Trophoblast cell (in vitro differentiated cells and primary cell): ENCODE data around the gene LMCD1.

Experiments
- DNase-seq, 2 donors: peaks; one replicate each; pipeline ENCODE4 v3.0.0-alpha.2; 2016
- H2AFZ ChIP-seq: 2 replicates; pipeline ENCODE4 v1.6.1; 2013; ENCODE audit warnings: low read length, moderate library complexity, mild to moderate bottlenecking; ENCODE audit not compliant: insufficient read depth, poor library complexity
- H2AK5ac ChIP-seq: 2 replicates; pipeline ENCODE4 v1.6.1; 2013; ENCODE audit warnings: mild to moderate bottlenecking, low read length
- H2BK120ac ChIP-seq: 2 replicates; pipeline ENCODE4 v1.6.1; 2013; ENCODE audit warnings: low read length, mild to moderate bottlenecking, moderate library complexity; ENCODE audit not compliant: insufficient read depth, poor library complexity
- H2BK12ac ChIP-seq: 2 replicates; pipeline ENCODE4 v1.6.1; 2013; ENCODE audit warnings: mild to moderate bottlenecking, low read length, moderate library complexity
- H2BK5ac ChIP-seq: 2 replicates; pipeline ENCODE4 v1.6.1; 2013; ENCODE audit warnings: low read length, low read depth, moderate library complexity, mild to moderate bottlenecking; ENCODE audit not compliant: poor library complexity
- H3K14ac ChIP-seq: 2 replicates; pipeline ENCODE4 v1.6.1; 2013; ENCODE audit warnings: mild to moderate bottlenecking, low read length
- H3K18ac ChIP-seq: 2 replicates; pipeline ENCODE4 v1.6.1; 2013; ENCODE audit warnings: mild to moderate bottlenecking, low read length
- H3K23ac ChIP-seq: 2 replicates; pipeline ENCODE4 v1.6.1; 2013; ENCODE audit warnings: low read length
- H3K27ac ChIP-seq: 2 replicates; pipeline ENCODE4 v1.5.1; 2013; ENCODE audit warnings: low read depth, mild to moderate bottlenecking, inconsistent platforms, low read length, moderate library complexity
- H3K27me3 ChIP-seq: 2 replicates; pipeline ENCODE4 v1.6.1; 2013; ENCODE audit warnings: inconsistent platforms, mild to moderate bottlenecking, low read length, moderate library complexity; ENCODE audit not compliant: insufficient read depth
- H3K36me3 ChIP-seq, 2 experiments: 1 replicate in 1 of 2; 2 replicates in 1 of 2; pipeline ENCODE4 v1.6.1; 2013; ENCODE audit warnings: low read length in 2 of 2, mild to moderate bottlenecking in 2 of 2, moderate library complexity in 1 of 2; ENCODE audit not compliant: insufficient read depth in 2 of 2, control insufficient read depth in 1 of 2
- H3K4ac ChIP-seq: 2 replicates; pipeline ENCODE4 v1.6.1; 2013; ENCODE audit warnings: low read depth, mild to moderate bottlenecking, low read length, moderate library complexity
- H3K4me1 ChIP-seq, 2 experiments: 1 replicate in 1 of 2; 2 replicates in 1 of 2; pipeline ENCODE4 v1.6.1; 2013; ENCODE audit warnings: low read length in 2 of 2, mild to moderate bottlenecking in 2 of 2, moderate library complexity in 1 of 2; ENCODE audit not compliant: insufficient read depth in 2 of 2, control insufficient read depth in 1 of 2
- H3K4me2 ChIP-seq: 2 replicates; pipeline ENCODE4 v1.6.1; 2013; ENCODE audit warnings: inconsistent platforms, mild to moderate bottlenecking, low read length, moderate library complexity
- H3K4me3 ChIP-seq: 2 replicates; pipeline ENCODE4 v1.5.1; 2013; ENCODE audit warnings: mild to moderate bottlenecking, low read depth, low read length, inconsistent platforms
- H3K79me1 ChIP-seq: one replicate; pipeline ENCODE4 v1.6.1; 2013; ENCODE audit warnings: low read length
- H3K79me2 ChIP-seq: 2 replicates; pipeline ENCODE4 v1.6.1; 2013; ENCODE audit warnings: low read length, mild to moderate bottlenecking; ENCODE audit not compliant: control insufficient read depth, insufficient read depth, poor library complexity
- H3K9ac ChIP-seq: 2 replicates; pipeline ENCODE4 v1.6.1; 2013; ENCODE audit warnings: mild to moderate bottlenecking, low read length
- H3K9me3 ChIP-seq: 2 replicates; pipeline ENCODE4 v1.6.1; 2013; ENCODE audit warnings: low read depth, mild to moderate bottlenecking, control low read depth, inconsistent platforms, low read length; ENCODE audit not compliant: insufficient read depth
- H4K12ac ChIP-seq: 2 replicates; pipeline ENCODE4 v1.6.1; 2013; ENCODE audit warnings: low read depth, mild to moderate bottlenecking, low read length, moderate library complexity
- H4K8ac ChIP-seq: 2 replicates; pipeline ENCODE4 v1.6.1; 2013; ENCODE audit warnings: low read depth, mild to moderate bottlenecking, low read length, moderate library complexity
- H4K91ac ChIP-seq: one replicate; pipeline ENCODE4 v1.6.1; 2013; ENCODE audit warnings: low read depth, mild to moderate bottlenecking, low read length, moderate library complexity
- WGBS: extraction: QIAGEN DNeasy Blood & Tissue Kit; methylation state at CpG from one replicate; pipeline ENCODE4 v1.1.7; 2013; ENCODE audit warnings: missing lambda C conversion rate; ENCODE audit not compliant: insufficient read length, insufficient coverage; ENCODE audit errors: extremely low coverage; 5-methylcytosine and 5-hydroxymethylcytosine counted together

The LMCD1 gene

DNA sequence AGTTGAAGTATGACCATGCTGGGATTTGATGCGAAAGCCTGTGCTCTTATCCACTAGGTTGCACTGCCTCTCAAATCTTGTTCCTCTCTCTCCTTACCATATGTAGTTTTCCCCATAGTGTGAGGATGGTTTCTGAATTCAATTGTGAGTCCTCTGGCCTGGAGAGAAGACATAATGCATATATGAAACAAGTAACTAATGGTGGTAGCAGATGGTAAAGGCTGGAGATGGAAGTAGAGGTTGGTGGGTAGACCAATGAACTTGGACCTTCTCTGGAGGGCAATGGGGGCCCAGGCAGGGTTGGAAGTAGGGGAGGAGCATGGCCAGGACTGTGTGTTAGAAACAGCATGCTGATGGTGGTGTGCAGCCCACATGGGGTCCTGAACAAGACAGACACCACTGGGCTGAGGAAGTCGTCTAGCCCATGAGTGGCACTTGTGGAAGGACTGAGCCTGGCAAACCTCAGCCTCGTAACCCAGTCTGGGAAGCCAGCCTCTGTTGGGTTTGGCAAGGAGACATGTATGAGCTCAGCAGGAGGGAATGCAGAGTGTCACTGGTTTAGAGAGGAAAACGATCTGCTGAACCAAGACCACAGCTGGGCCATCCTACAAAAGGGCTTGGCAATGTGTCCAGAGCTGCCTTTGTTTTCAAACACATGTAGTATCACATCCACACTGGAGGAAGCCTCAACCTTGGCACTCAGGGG, 18.5 kb upstream of the LMCD1 start:
- no peak overlapping the region for H2AK5ac ChIP-seq
- peaks cover 3 to 6% of the 10 kb centered on the region in 2 experiments for H3K4me1 ChIP-seq
- no peaks in the 10 kb centered on the region for H3K36me3 ChIP-seq
- no peaks in the 10 kb centered on the region for H3K79me2 ChIP-seq
- H3K23ac ChIP-seq: no peak overlapping the region
- no peak overlapping the region for H3K4me2 ChIP-seq
- no peaks in the 10 kb centered on the region for H3K27me3 ChIP-seq
- peak overlapping the region; percentile 20 for H2AFZ ChIP-seq
- no peak overlapping the region for H2BK5ac ChIP-seq
- H3K4ac ChIP-seq: no peak overlapping the region
- peak overlapping the region; percentile 28 for H2BK120ac ChIP-seq
- no peak overlapping the region for H4K8ac ChIP-seq
- no peaks in the 10 kb centered on the region for H3K9me3 ChIP-seq
- no CpG with 5 or more reads among the region's 4 CpGs for WGBS
- no peak overlapping the region for H3K9ac ChIP-seq
- H3K18ac ChIP-seq: no peak overlapping the region
- H3K14ac ChIP-seq: peak overlapping the region; percentile 16
- DNase-seq: peak; percentile 37 to 62
- no peak overlapping the region for H3K4me3 ChIP-seq
- H3K27ac ChIP-seq: peak overlapping the region; percentile 68
- peaks cover 13% of the 10 kb centered on the region for H3K79me1 ChIP-seq
- no peak overlapping the region for H4K12ac ChIP-seq
- H4K91ac ChIP-seq: no peak overlapping the region
- H2BK12ac ChIP-seq: peak overlapping the region; percentile 51

- peak; percentile 63 to 90 for DNase-seq
- Histone ChIP-seq H2BK120ac (peak overlapping the region; percentile 50), H3K4me2 (no peak overlapping the region), H3K9me3 (no peaks in the 10 kb centered on the region), H3K14ac (no peak overlapping the region), H3K23ac (no peak overlapping the region), H2AFZ (no peak overlapping the region), H2BK5ac (no peak overlapping the region), H3K4ac (no peak overlapping the region), H3K27ac (no peak overlapping the region), H4K12ac (no peak overlapping the region), H3K4me3 (no peak overlapping the region), H3K4me1 (peaks cover 7 to 10% of the 10 kb centered on the region in 2 experiments), H4K91ac (no peak overlapping the region), H3K79me1 (peaks cover 20% of the 10 kb centered on the region), H3K79me2 (no peaks in the 10 kb centered on the region), H2BK12ac (peak overlapping the region; percentile 93), H3K18ac (no peak overlapping the region), H2AK5ac (no peak overlapping the region), H3K9ac (no peak overlapping the region), H4K8ac (no peak overlapping the region), H3K27me3 (no peaks in the 10 kb centered on the region), H3K36me3 (no peaks in the 10 kb centered on the region)
- WGBS: no CpG with 5 or more reads among the region's 5 CpGs
These were observed 17.0 kb upstream of the LMCD1 start for GRCh38 chr3:8484409-8485140.

- no peak overlapping the region for H3K27ac ChIP-seq
- H3K36me3 ChIP-seq: no peaks in the 10 kb centered on the region
- H3K4me3 ChIP-seq: no peak overlapping the region
- peak overlapping the region; percentile 50 for H2BK120ac ChIP-seq
- no peak overlapping the region for H3K9ac ChIP-seq
- no peak overlapping the region for H3K4ac ChIP-seq
- H2AFZ ChIP-seq: no peak overlapping the region
- peaks cover 7 to 13% of the 10 kb centered on the region in 2 experiments for H3K4me1 ChIP-seq
- H3K14ac ChIP-seq: no peak overlapping the region
- no peak overlapping the region for H2BK12ac ChIP-seq
- no peak overlapping the region for H2BK5ac ChIP-seq
- no peaks in the 10 kb centered on the region for H3K79me2 ChIP-seq
- H4K12ac ChIP-seq: no peak overlapping the region
- DNase-seq: no peak
- H3K23ac ChIP-seq: no peak overlapping the region
- no peaks in the 10 kb centered on the region for H3K9me3 ChIP-seq
- H2AK5ac ChIP-seq: no peak overlapping the region
- no peaks in the 10 kb centered on the region for H3K27me3 ChIP-seq
- peaks cover 23% of the 10 kb centered on the region for H3K79me1 ChIP-seq
- H3K18ac ChIP-seq: no peak overlapping the region
- no CpG with 5 or more reads among the region's 3 CpGs for WGBS
- no peak overlapping the region for H4K8ac ChIP-seq
- no peak overlapping the region for H4K91ac ChIP-seq
- no peak overlapping the region for H3K4me2 ChIP-seq
These were observed 16.3 kb upstream of the LMCD1 start for GRCh38 chr3:8485141-8485870.

- H3K9ac ChIP-seq: no peak overlapping the region
- no peak for DNase-seq
- no peak overlapping the region for H3K27ac ChIP-seq
- peaks cover 10 to 15% of the 10 kb centered on the region in 2 experiments for H3K4me1 ChIP-seq
- no peak overlapping the region for H3K4me3 ChIP-seq
- H2AFZ ChIP-seq: no peak overlapping the region
- H3K79me2 ChIP-seq: peaks cover 2% of the 10 kb centered on the region
- H3K27me3 ChIP-seq: no peaks in the 10 kb centered on the region
- H4K91ac ChIP-seq: no peak overlapping the region
- H2BK12ac ChIP-seq: peak overlapping the region; percentile 92
- H3K36me3 ChIP-seq: no peaks in the 10 kb centered on the region
- H3K9me3 ChIP-seq: no peaks in the 10 kb centered on the region
- no peak overlapping the region for H3K4ac ChIP-seq
- peaks cover 25% of the 10 kb centered on the region for H3K79me1 ChIP-seq
- H3K14ac ChIP-seq: no peak overlapping the region
- no peak overlapping the region for H4K12ac ChIP-seq
- no peak overlapping the region for H3K23ac ChIP-seq
- no CpG with 5 or more reads among the region's 3 CpGs for WGBS
- H2BK120ac ChIP-seq: peak overlapping the region; percentile 75
- H3K18ac ChIP-seq: no peak overlapping the region
- H2AK5ac ChIP-seq: no peak overlapping the region
- H2BK5ac ChIP-seq: no peak overlapping the region
- no peak overlapping the region for H4K8ac ChIP-seq
- H3K4me2 ChIP-seq: no peak overlapping the region
These were observed 15.7 kb upstream of the LMCD1 start for GRCh38 chr3:8485943-8486342.
